Heart right ventricle (tissue), 16 donors: ENCODE results near the gene LIN7A. TPM values are rescaled to one million over a fixed set of nuclear protein-coding genes. Genes with fewer than 3 reads are reported as not detected.

Source experiments
- ATAC-seq, 8 donors: fragments of 200-7000 bp; cut with Tn5 transposase; one replicate each; pipeline ENCODE4 v1.9.1; 2020; ENCODE audit warnings: mild to moderate bottlenecking in 8 of 8, moderate library complexity in 8 of 8, moderate number of reproducible peaks in 1 of 8
- DNase-seq, 2 donors: peaks; one replicate each; pipeline ENCODE4 v3.0.0-alpha.2; 2020
- H3K27ac ChIP-seq, 10 donors: fragments of 200-600 bp; sonication (generic) in 2 of 10; one replicate each; pipeline versions ENCODE4 v1.5.0 to v1.8.0; 2020 to 2022; ENCODE audit warnings: mild to moderate bottlenecking in 3 of 10
- H3K27me3 ChIP-seq, 7 donors: fragments of 200-600 bp; one replicate each; pipeline ENCODE4 v1.8.0; 2021 to 2022; ENCODE audit warnings: mild to moderate bottlenecking in 2 of 7
- H3K36me3 ChIP-seq, 9 donors: fragments of 200-600 bp; sonication (generic) in 1 of 9; one replicate each; pipeline versions ENCODE4 v1.5.0 to v1.8.0; 2020 to 2022; ENCODE audit warnings: mild to moderate bottlenecking in 2 of 9
- H3K4me1 ChIP-seq, 9 donors: fragments of 200-600 bp; sonication (generic) in 1 of 9; one replicate each; pipeline versions ENCODE4 v1.5.0 to v1.8.0; 2020 to 2022; ENCODE audit warnings: mild to moderate bottlenecking in 4 of 9
- H3K4me3 ChIP-seq, 10 donors: fragments of 200-600 bp; sonication (generic) in 2 of 10; one replicate each; pipeline versions ENCODE4 v1.5.0 to v1.8.0; 2020 to 2022; ENCODE audit warnings: mild to moderate bottlenecking in 7 of 10, moderate library complexity in 2 of 10
- H3K9me3 ChIP-seq, 11 donors: fragments of 200-600 bp in 10 of 11; sonication (generic) in 2 of 11; one replicate each; pipeline versions ENCODE4 v1.5.0 to v1.8.0; 2013 to 2022; ENCODE audit warnings: mild to moderate bottlenecking in 2 of 11, control low read depth in 1 of 11, moderate library complexity in 1 of 11
- CTCF ChIP-seq, 9 donors: fragments of 200-600 bp; sonication (generic) in 2 of 9; IDR thresholded peaks; one replicate each; pipeline versions ENCODE4 v1.5.0 to v1.8.0; 2021 to 2022; ENCODE audit warnings: antibody characterized with exemption in 9 of 9, mild to moderate bottlenecking in 5 of 9, moderate library complexity in 1 of 9
- WGBS, 2 donors: extraction: QIAGEN DNeasy Blood & Tissue Kit; methylation state at CpG; one replicate each; pipeline ENCODE4 v1.1.7; 2013; ENCODE audit warnings: inconsistent platforms in 1 of 2; 5-methylcytosine and 5-hydroxymethylcytosine counted together
- intact Hi-C, 10 donors: fragments of 100-400 bp; cut with DNase I; formaldehyde crosslinking; loops; one replicate each; pipeline versions ENCODE4 v1.11.1 to v1.14.2; 2022
- polyA plus RNA-seq, 2 donors: library from polyadenylated mRNA; stranded (reverse); fragments of 200-250 nt; gene quantifications; one replicate each; pipeline ENCODE4 v1.2.3, GENCODE V29; 2013
- total RNA-seq, 10 donors: library from RNA; stranded (reverse); fragmentation: NEBNext Ultra II Directional in 3 of 10; extraction: Animal tissue kit (Norgen Biotek cat#: 25700) in 3 of 10; gene quantifications; one replicate each; pipeline versions ENCODE4 v1.2.1 to v1.2.4, GENCODE V29; 2021 to 2023
- donor health status: Arrhythmogenic right ventricular cardiomyopathy.
- donor health status: ischemic (EF 13 %, LVEDD 7.1; RV severe dilation, severe dysfunction).
- donor health status: healthy with polysubstance abuse.
- donor health status: DM: no; HTN: yes; CAD: no.
- donor health status: DM: no; HTN: no; CAD: no.
- donor health status: ischemic (EF 25% LVEDD 6.9; RV normal size, moderate dysfunction).
- donor health status: ischemic (EF 25% LVEDD 5.7; RV mildly dilated, moderate dysfunction).
- donor health status: healthy.
- donor health status: DM: yes; HTN: yes; CAD: no.
- donor health status: Ischemic cardiomyopathy.
- donor health status: ischemic (EF 35%, LVEDD 5.7; RV mildly dilated, moderate dysfunction).
- donor health status: nonischemic (EF 11% LVEDD 7.7; RV severe dilation, severe dysfunction).
- donor health status: DM: yes; HTN: yes; CAD: no.
- donor health status: PGD.
- donor health status: ischemic (EF 29% LVEDD 5.4; RV normal size, mild dysfunction).
- donor health status: nonischemic (EF 23%, LVEDD 6.1; RV moderate dilation, normal function).

LIN7A gene
- total and polyA plus RNA-seq, 12 donors: 6.2 to 15.3 (median 10.2) TPM

DNA sequence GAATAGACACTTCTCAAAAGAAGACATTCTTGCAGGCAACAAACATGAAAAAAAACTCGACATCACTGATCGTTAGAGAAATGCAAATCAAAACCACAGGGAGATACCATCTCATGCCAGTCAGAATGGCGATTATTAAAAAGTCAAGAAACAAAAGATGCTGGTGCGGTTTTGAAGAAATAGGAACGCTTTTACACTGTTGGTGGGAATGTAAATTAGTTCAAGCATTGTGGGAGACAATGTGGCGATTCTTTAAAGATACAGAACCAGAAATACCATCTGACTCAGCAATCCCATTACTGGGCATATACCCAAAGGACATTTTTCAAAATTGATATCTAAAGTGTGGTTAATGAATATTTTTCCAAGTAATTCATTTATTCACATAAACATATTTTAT, 39.6 kb upstream of the LIN7A start:
- TF ChIP-seq CTCF (IDR thresholded peaks at IDR 0.05): no peak
- intact Hi-C loops: no loop called here
- H3K27ac ChIP-seq: no peak overlapping the region
- H3K27me3 ChIP-seq: no peaks in the 10 kb centered on the region
- H3K9me3 ChIP-seq: no peaks in the 10 kb centered on the region
- no peak overlapping the region for H3K4me3 ChIP-seq
- H3K36me3 ChIP-seq: no peaks in the 10 kb centered on the region
- H3K4me1 ChIP-seq: no peaks in the 10 kb centered on the region
- WGBS, 2 donors: 72 to 82% methylated on average over 6 of the region's 6 CpGs
- ATAC-seq: no peak
- no peak for DNase-seq

DNA sequence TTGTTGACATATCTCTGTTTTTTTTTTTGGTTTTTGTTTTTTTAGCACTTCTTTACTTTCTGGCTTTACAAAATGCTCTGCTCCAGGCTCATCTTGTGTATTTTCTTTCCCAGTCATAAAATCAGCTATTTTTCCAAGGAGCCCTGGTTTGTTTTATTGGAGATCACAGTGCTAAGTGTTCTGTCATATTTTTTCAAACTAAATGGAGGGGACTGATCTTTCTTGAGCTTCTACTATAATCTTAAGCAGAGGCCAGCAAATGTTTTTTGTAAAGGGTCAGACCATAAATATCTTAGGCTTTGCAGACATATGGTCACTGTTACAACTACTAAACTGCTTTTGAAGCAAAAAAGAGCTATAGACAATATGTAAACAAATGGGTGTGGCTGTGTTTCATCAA, 30.6 kb upstream of the LIN7A start:
- Histone ChIP-seq H3K36me3 (no peaks in the 10 kb centered on the region), H3K9me3 (no peaks in the 10 kb centered on the region), H3K27ac (no peak overlapping the region), H3K27me3 (no peaks in the 10 kb centered on the region), H3K4me3 (no peak overlapping the region), H3K4me1 (no peaks in the 10 kb centered on the region)
- ATAC-seq (no peak), DNase-seq (no peak)
- intact Hi-C loops: no loop called here
- TF ChIP-seq CTCF (IDR thresholded peaks at IDR 0.05): no peak

DNA sequence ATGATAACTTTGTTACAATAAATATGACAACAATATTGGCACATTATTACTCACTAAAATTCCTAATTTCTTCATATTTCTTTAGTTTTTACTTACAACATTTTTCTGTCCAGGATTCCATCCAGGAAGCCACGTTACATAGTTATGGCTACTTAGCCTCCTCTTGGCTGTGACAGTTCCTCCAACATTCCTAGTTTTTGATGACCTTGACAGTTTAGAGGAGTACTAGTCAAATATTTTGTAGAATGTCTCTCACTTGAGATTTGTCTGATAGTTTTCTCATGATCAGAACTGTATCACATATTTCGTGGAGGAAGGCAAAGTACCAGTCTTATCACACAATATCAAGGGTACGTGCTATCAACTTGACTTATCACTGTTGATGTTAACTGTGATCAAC, 29.8 kb upstream of the LIN7A start:
- intact Hi-C loops: no loop called here
- TF ChIP-seq CTCF (IDR thresholded peaks at IDR 0.05): no peak

GRCh38 chr12:80966001-80966400, 28.3 kb upstream of the LIN7A start:
- 69 to 76% methylated on average over 1 of the region's 1 CpG for WGBS, 2 donors
- H3K27ac ChIP-seq: no peak overlapping the region
- H3K9me3 ChIP-seq: no peaks in the 10 kb centered on the region
- no peaks in the 10 kb centered on the region for H3K4me1 ChIP-seq
- intact Hi-C loops: no loop called here
- H3K4me3 ChIP-seq: no peak overlapping the region
- no peak for TF ChIP-seq CTCF (IDR thresholded peaks at IDR 0.05)
- no peaks in the 10 kb centered on the region for H3K36me3 ChIP-seq
- no peak for DNase-seq
- no peaks in the 10 kb centered on the region for H3K27me3 ChIP-seq
- no peak for ATAC-seq

More for the DNA sequence above, 29.8 kb upstream of the LIN7A start:
- H3K27me3 ChIP-seq: no peaks in the 10 kb centered on the region
- H3K27ac ChIP-seq: no peak overlapping the region
- ATAC-seq: no peak
- H3K36me3 ChIP-seq: no peaks in the 10 kb centered on the region
- WGBS, 2 donors: 69 to 75% methylated on average over 3 of the region's 3 CpGs
- H3K4me1 ChIP-seq: no peaks in the 10 kb centered on the region
- no peaks in the 10 kb centered on the region for H3K9me3 ChIP-seq
- H3K4me3 ChIP-seq: no peak overlapping the region
- DNase-seq: no peak

DNA sequence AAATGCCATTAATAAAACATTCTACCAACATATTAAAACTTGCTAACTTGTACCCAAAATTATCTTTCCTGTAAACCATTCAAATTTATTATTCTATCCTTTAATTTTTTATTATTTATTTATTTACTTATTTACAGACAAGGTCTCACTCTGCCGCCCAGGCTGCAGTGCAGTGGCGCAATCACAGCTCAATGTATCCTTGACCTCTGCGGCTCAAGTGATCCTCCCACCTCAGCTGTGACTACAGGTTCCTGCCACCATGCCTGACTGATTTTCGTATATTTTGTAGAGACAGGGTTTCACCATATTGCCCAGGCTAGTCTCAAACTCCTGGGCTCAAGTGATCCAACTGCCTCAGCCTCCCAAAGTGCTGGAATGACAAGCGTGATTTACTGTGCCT, 20.4 kb upstream of the LIN7A start:
- intact Hi-C loops: loop anchor here in 1 of 10 donors (10.0 kb wide), 1 partner anchor 483 kb away; no protein-coding TSS in a partner anchor
- 75 to 95% methylated on average over 5 of the region's 5 CpGs for WGBS, 2 donors
- no peak for TF ChIP-seq CTCF (IDR thresholded peaks at IDR 0.05)
- ATAC-seq: no peak
- Histone ChIP-seq H3K27ac (no peak overlapping the region), H3K9me3 (no peaks in the 10 kb centered on the region), H3K4me3 (no peak overlapping the region), H3K27me3 (no peaks in the 10 kb centered on the region), H3K36me3 (no peaks in the 10 kb centered on the region), H3K4me1 (no peaks in the 10 kb centered on the region)
- DNase-seq: no peak
